CD14-positive monocyte (primary cell): ENCODE results near the gene IRF8. TPM values are rescaled to one million over a fixed set of nuclear protein-coding genes. Genes with fewer than 3 reads are reported as not detected.
"Not testable (repeated sequence)": the region's sequence is repeated elsewhere in the genome, so short reads cannot be mapped to it uniquely, and the experiment has no call there.

Experiments used
- DNase-seq, 3 donors: peaks; one replicate each; pipeline ENCODE4 v3.0.0-alpha.2; 2011 to 2022
- H2AFZ ChIP-seq: 2 replicates; pipeline ENCODE4 v1.6.0; 2012; ENCODE audit warnings: mild to moderate bottlenecking, low read depth, low read length, inconsistent platforms; ENCODE audit not compliant: insufficient read depth, poor library complexity, severe bottlenecking
- H3K27ac ChIP-seq, 2 donors: 1 replicate in 1 of 2; 2 replicates in 1 of 2; pipeline ENCODE4 v1.5.1; 2012 to 2013; ENCODE audit warnings: low read length in 2 of 2, control low read depth in 1 of 2, inconsistent platforms in 1 of 2, low read depth in 1 of 2, mild to moderate bottlenecking in 1 of 2
- H3K27me3 ChIP-seq, 2 donors: one replicate each; pipeline versions ENCODE4 v1.6.0 to v1.6.1; 2011 to 2013; ENCODE audit warnings: low read length in 2 of 2; ENCODE audit not compliant: control insufficient read depth in 2 of 2, insufficient read depth in 2 of 2
- H3K36me3 ChIP-seq, 2 donors: replicated peaks in 1 of 2; 1 replicate in 1 of 2; 2 replicates in 1 of 2; pipeline versions ENCODE4 v1.5.1 to v1.6.1; 2012 to 2013; ENCODE audit warnings: low read length in 2 of 2, control low read depth in 1 of 2, inconsistent platforms in 1 of 2, mild to moderate bottlenecking in 1 of 2; ENCODE audit not compliant: insufficient read depth in 2 of 2, control insufficient read depth in 1 of 2
- H3K4me1 ChIP-seq, 2 donors: 1 replicate in 1 of 2; 2 replicates in 1 of 2; pipeline versions ENCODE4 v1.5.1 to v1.6.1; 2012 to 2013; ENCODE audit warnings: low read length in 2 of 2, control low read depth in 1 of 2, inconsistent platforms in 1 of 2, mild to moderate bottlenecking in 1 of 2, moderate library complexity in 1 of 2; ENCODE audit not compliant: insufficient read depth in 2 of 2, control insufficient read depth in 1 of 2
- H3K4me2 ChIP-seq: replicated peaks from 2 replicates; pipeline ENCODE3; 2012; ENCODE audit warnings: low read length, moderate library complexity, mild to moderate bottlenecking; ENCODE audit not compliant: poor library complexity, severe bottlenecking; ENCODE audit errors: extremely low read depth
- H3K4me3 ChIP-seq, 3 experiments: fragments of 200-600 bp in 1 of 3; sonication (generic) in 1 of 3; replicated peaks in 1 of 3; 1 replicate in 2 of 3; 2 replicates in 1 of 3; pipeline ENCODE4 v1.5.1; 2011 to 2013; ENCODE audit warnings: low read length in 3 of 3, mild to moderate bottlenecking in 3 of 3, control low read depth in 2 of 3, low read depth in 2 of 3, inconsistent platforms in 1 of 3, moderate library complexity in 1 of 3
- H3K79me2 ChIP-seq: 2 replicates; pipeline ENCODE4 v1.6.0; 2012; ENCODE audit warnings: mild to moderate bottlenecking, control low read depth, inconsistent platforms, low read length, moderate library complexity; ENCODE audit not compliant: insufficient read depth
- H3K9ac ChIP-seq: 2 replicates; pipeline ENCODE4 v1.6.0; 2017; ENCODE audit warnings: low read length, mild to moderate bottlenecking; ENCODE audit not compliant: insufficient read depth, poor library complexity, severe bottlenecking
- H3K9me3 ChIP-seq, 2 donors: replicated peaks in 1 of 2; 1 replicate in 1 of 2; 2 replicates in 1 of 2; pipeline versions ENCODE4 v1.5.1 to v1.6.1; 2012 to 2013; ENCODE audit warnings: low read length in 2 of 2, control low read depth in 1 of 2; ENCODE audit not compliant: control insufficient read depth in 1 of 2, insufficient read depth in 1 of 2
- H4K20me1 ChIP-seq: 2 replicates; pipeline ENCODE4 v1.6.0; 2012; ENCODE audit warnings: mild to moderate bottlenecking, low read length, control low read depth, moderate library complexity; ENCODE audit not compliant: insufficient read depth
- H3K27ac Mint-ChIP-seq, 7 donors: one replicate each; pipeline ENCODE4 v1.8.0; 2020; ENCODE audit warnings: mild to moderate bottlenecking in 7 of 7, mixed read lengths in 7 of 7, moderate library complexity in 6 of 7, inconsistent platforms in 2 of 7
- H3K27me3 Mint-ChIP-seq, 3 donors: one replicate each; pipeline ENCODE4 v1.8.0; 2021 to 2022; ENCODE audit warnings: low read depth in 3 of 3, mild to moderate bottlenecking in 3 of 3, mixed read lengths in 3 of 3, moderate library complexity in 3 of 3, inconsistent platforms in 1 of 3
- H3K36me3 Mint-ChIP-seq, 2 donors: one replicate each; pipeline ENCODE4 v1.8.0; 2020; ENCODE audit warnings: mixed read lengths in 2 of 2, inconsistent platforms in 1 of 2, mild to moderate bottlenecking in 1 of 2
- H3K4me1 Mint-ChIP-seq: one replicate; pipeline ENCODE4 v1.8.0; 2020; ENCODE audit warnings: mild to moderate bottlenecking, mixed read lengths
- H3K4me3 Mint-ChIP-seq, 2 donors: one replicate each; pipeline ENCODE4 v1.8.0; 2020; ENCODE audit warnings: mild to moderate bottlenecking in 2 of 2, mixed read lengths in 2 of 2, moderate library complexity in 1 of 2
- H3K9me3 Mint-ChIP-seq, 7 donors: one replicate each; pipeline ENCODE4 v1.8.0; 2020 to 2022; ENCODE audit warnings: mixed read lengths in 7 of 7, mild to moderate bottlenecking in 6 of 7, moderate library complexity in 6 of 7, inconsistent platforms in 2 of 7
- WGBS: methylation state at CpG from one replicate; pipeline ENCODE4 v1.1.5; 2013; ENCODE audit warnings: missing lambda C conversion rate; ENCODE audit not compliant: insufficient coverage; 5-methylcytosine and 5-hydroxymethylcytosine counted together
- intact Hi-C, 2 donors: fragments of 100-400 bp; cut with micrococcal nuclease; formaldehyde crosslinking; loops; one replicate each; pipeline versions ENCODE4 v1.15.0 to v1.15.1; 2023
- polyA plus RNA-seq, 3 donors: library from polyadenylated mRNA; depleted of rRNA in 1 of 3; unstranded in 2 of 3; stranded (reverse) in 1 of 3; fragments of 300-500 nt in 2 of 3; fragments of >200 nt in 1 of 3; fragmentation: Illumina TruSeq in 2 of 3; gene quantifications; 1 replicate in 2 of 3; 2 replicates in 1 of 3; pipeline ENCODE4 v1.2.3, GENCODE V29; 2012 to 2021
- TF ChIP-seq, protein P1 (sequence below): fragments of 200-600 bp; IDR thresholded peaks from one replicate; pipeline ENCODE4 v1.8.0; 2022; ENCODE audit warnings: antibody characterized with exemption, mild to moderate bottlenecking

Gene IRF8
- polyA plus RNA-seq, 3 donors: 157 to 187 (median 184) TPM

DNA sequence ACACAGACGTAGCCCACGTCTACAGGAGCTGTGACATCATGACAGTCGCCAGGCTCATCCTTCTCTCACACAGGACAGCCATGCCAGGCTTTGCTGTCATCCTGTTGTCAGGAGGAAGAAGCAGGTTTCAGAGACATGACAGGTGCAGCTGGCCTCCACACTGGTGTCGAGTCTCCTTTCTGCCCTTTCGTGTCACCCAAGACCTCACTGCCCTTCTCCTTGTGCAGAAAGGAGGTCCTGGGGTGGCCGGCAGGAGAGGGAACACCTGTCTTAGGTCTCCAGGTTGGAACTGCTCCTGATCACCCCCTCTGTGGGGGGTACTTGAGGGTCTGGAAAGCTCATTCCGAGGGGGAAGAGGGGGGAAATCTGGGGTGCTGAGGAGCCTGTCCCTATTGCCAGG, 41.6 kb upstream of the IRF8 start:
- intact Hi-C loops: no loop called here
- TF ChIP-seq, protein P1, sequence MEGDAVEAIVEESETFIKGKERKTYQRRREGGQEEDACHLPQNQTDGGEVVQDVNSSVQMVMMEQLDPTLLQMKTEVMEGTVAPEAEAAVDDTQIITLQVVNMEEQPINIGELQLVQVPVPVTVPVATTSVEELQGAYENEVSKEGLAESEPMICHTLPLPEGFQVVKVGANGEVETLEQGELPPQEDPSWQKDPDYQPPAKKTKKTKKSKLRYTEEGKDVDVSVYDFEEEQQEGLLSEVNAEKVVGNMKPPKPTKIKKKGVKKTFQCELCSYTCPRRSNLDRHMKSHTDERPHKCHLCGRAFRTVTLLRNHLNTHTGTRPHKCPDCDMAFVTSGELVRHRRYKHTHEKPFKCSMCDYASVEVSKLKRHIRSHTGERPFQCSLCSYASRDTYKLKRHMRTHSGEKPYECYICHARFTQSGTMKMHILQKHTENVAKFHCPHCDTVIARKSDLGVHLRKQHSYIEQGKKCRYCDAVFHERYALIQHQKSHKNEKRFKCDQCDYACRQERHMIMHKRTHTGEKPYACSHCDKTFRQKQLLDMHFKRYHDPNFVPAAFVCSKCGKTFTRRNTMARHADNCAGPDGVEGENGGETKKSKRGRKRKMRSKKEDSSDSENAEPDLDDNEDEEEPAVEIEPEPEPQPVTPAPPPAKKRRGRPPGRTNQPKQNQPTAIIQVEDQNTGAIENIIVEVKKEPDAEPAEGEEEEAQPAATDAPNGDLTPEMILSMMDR: no peak

DNA sequence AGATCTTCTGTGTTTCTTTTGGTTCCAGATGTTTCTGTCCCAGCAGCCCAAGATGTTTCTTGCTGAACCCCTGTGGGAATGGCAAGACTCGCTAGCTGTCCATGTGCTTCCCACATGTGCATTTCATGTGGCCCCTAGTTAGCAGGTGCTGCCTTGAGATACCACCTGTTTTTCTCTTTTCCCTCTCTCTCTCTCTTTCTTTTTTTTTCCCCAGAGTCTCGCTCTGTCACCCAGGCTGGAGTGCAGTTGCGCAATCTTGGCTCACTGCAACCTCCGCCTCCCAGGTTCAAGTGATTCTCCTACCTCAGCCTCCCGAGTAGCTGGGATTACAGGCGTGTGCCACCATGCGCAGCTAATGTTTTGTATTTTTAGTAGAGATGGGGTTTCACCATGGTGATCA, 40.4 kb upstream of the IRF8 start:
- H3K4me2 ChIP-seq, H3K4me3 ChIP-seq, intact Hi-C loops, DNase-seq, H3K27ac ChIP-seq, H3K9me3 Mint-ChIP-seq, H3K36me3 ChIP-seq, H3K9ac ChIP-seq, H3K4me3 Mint-ChIP-seq, H3K27me3 Mint-ChIP-seq, H4K20me1 ChIP-seq, H2AFZ ChIP-seq, H3K9me3 ChIP-seq, H3K27me3 ChIP-seq: not testable (repeated sequence)
- H3K27ac Mint-ChIP-seq: peak overlapping the region in 6 of 7 donors; percentile 37 to 78 (median 62)
- H3K79me2 ChIP-seq: peaks cover 18% of the 10 kb centered on the region
- 39% methylated on average over 2 of the region's 7 CpGs for WGBS
- peaks cover 87% of the 10 kb centered on the region for H3K4me1 Mint-ChIP-seq
- H3K4me1 ChIP-seq: peaks cover 77 to 83% of the 10 kb centered on the region in 2 donors
- peaks cover 6 to 12% of the 10 kb centered on the region in 2 donors for H3K36me3 Mint-ChIP-seq

More for the DNA sequence above, 41.6 kb upstream of the IRF8 start:
- no peak overlapping the region for H3K4me2 ChIP-seq
- no peaks in the 10 kb centered on the region for H3K9me3 ChIP-seq
- no peak overlapping the region for H2AFZ ChIP-seq
- H3K36me3 Mint-ChIP-seq: peaks cover 5 to 11% of the 10 kb centered on the region in 2 donors
- no peak overlapping the region for H3K4me3 ChIP-seq
- H3K9me3 Mint-ChIP-seq: peaks cover 0 to 4% (median 0%) of the 10 kb centered on the region in 7 donors
- H3K36me3 ChIP-seq: no peaks in the 10 kb centered on the region
- H3K79me2 ChIP-seq: peaks cover 18% of the 10 kb centered on the region
- peaks cover 83 to 90% of the 10 kb centered on the region in 2 donors for H3K4me1 ChIP-seq
- no peaks in the 10 kb centered on the region for H4K20me1 ChIP-seq
- H3K4me3 Mint-ChIP-seq: no peak overlapping the region
- no peak overlapping the region for H3K27ac ChIP-seq
- H3K9ac ChIP-seq: no peak overlapping the region
- no peak for DNase-seq
- WGBS: 84% methylated on average over 5 of the region's 7 CpGs
- H3K4me1 Mint-ChIP-seq: peaks cover 90% of the 10 kb centered on the region
- peak overlapping the region in 1 of 7 donors; percentile 70 for H3K27ac Mint-ChIP-seq
- H3K27me3 Mint-ChIP-seq: peaks cover 0 to 7% (median 4%) of the 10 kb centered on the region in 3 donors
- no peaks in the 10 kb centered on the region for H3K27me3 ChIP-seq
